ENCODE results near the gene UCHL3. TPM values are rescaled to one million over a fixed set of nuclear protein-coding genes. Genes with fewer than 3 reads are reported as not detected.

The UCHL3 gene
- total and polyA plus RNA-seq, 10 donors = 18.9 to 31.5 (median 24.2) TPM

- DNase-seq = no peak
- Histone ChIP-seq H3K27ac (no peak overlapping the region), H3K4me3 (no peak overlapping the region), H3K4me1 (peaks cover 3 to 40% (median 11%) of the 10 kb centered on the region in 6 donors), H3K9me3 (no peaks in the 10 kb centered on the region), H3K36me3 (peaks cover 0 to 65% (median 11%) of the 10 kb centered on the region in 6 donors), H3K27me3 (replicated peaks in 1 of 7) (no peaks in the 10 kb centered on the region)
- TF ChIP-seq CTCF (IDR thresholded peaks at IDR 0.05 in 8 of 11, conservative IDR thresholded peaks at IDR 0.05 in 3 of 11) (no peak), POLR2AphosphoS5 (IDR thresholded peaks at IDR 0.05) (no peak), POLR2A (IDR thresholded peaks at IDR 0.05) (no peak)
- intact Hi-C loops (cut with DNase I; ENCODE audit: low total_unique reads) = no loop called here
Observed at GRCh38 chr13:75530549-75530961, 19.0 kb upstream of the UCHL3 start.

GRCh38 chr13:75533861-75534260, 15.7 kb upstream of the UCHL3 start:
- Histone ChIP-seq H3K36me3 (peaks cover 0 to 34% (median 2%) of the 10 kb centered on the region in 6 donors), H3K4me3 (no peak overlapping the region), H3K9me3 (no peaks in the 10 kb centered on the region), H3K4me1 (peaks cover 15 to 69% (median 37%) of the 10 kb centered on the region in 6 donors), H3K27me3 (replicated peaks in 1 of 7) (no peaks in the 10 kb centered on the region), H3K27ac (no peak overlapping the region)
- no peak for DNase-seq
- 95 to 100% (median 97%) methylated on average over 1 of the region's 1 CpG for WGBS, 5 donors
- intact Hi-C loops (cut with DNase I; ENCODE audit: low total_unique reads) = no loop called here
- TF ChIP-seq POLR2A (IDR thresholded peaks at IDR 0.05) (no peak), POLR2AphosphoS5 (IDR thresholded peaks at IDR 0.05) (no peak), CTCF (IDR thresholded peaks at IDR 0.05 in 8 of 11, conservative IDR thresholded peaks at IDR 0.05 in 3 of 11) (no peak)

GRCh38 chr13:75537401-75538365, 11.9 kb upstream of the UCHL3 start, which contains the start of gene COMMD6:
Gene COMMD6, minus strand, starts transcription at chr13:75537841. Its CDS starts 36 bp downstream, at chr13:75537805.
- Histone ChIP-seq H3K27ac (peak within 1 kb of the TSS; percentile 66 to 92 (median 87)), H3K4me3 (peak within 1 kb of the TSS; percentile 74 to 95 (median 83)), H3K4me1 (peaks cover 12 to 52% (median 33%) of the 10 kb centered on the region in 6 donors), H3K9me3 (no peaks in the 10 kb centered on the region), H3K27me3 (replicated peaks in 1 of 7) (no peaks in the 10 kb centered on the region), H3K36me3 (peaks cover 0 to 26% (median 2%) of the 10 kb centered on the region in 6 donors)
- peak; percentile 87 to 89 (median 89) for TF ChIP-seq POLR2AphosphoS5 (IDR thresholded peaks at IDR 0.05)
- peak; percentile 36 to 80 (median 71) for TF ChIP-seq CTCF (IDR thresholded peaks at IDR 0.05 in 8 of 11, conservative IDR thresholded peaks at IDR 0.05 in 3 of 11)
- peak in 2 of 3 donors; percentile 23 to 45 for TF ChIP-seq POLR2A (IDR thresholded peaks at IDR 0.05)
- DNase-seq = peak; percentile 95
- intact Hi-C loops (cut with DNase I; ENCODE audit: low total_unique reads) = no loop called here
- 0 to 1% (median 0%) methylated on average over 51 of the region's 51 CpGs for WGBS, 5 donors

GRCh38 chr13:75541287-75541686, 8.3 kb upstream of the UCHL3 start:
- Histone ChIP-seq H3K27me3 (replicated peaks in 1 of 7) (no peaks in the 10 kb centered on the region), H3K4me1 (peaks cover 10 to 22% (median 16%) of the 10 kb centered on the region in 6 donors), H3K27ac (no peak overlapping the region), H3K9me3 (no peaks in the 10 kb centered on the region), H3K4me3 (no peak overlapping the region), H3K36me3 (no peaks in the 10 kb centered on the region)
- TF ChIP-seq CTCF (IDR thresholded peaks at IDR 0.05 in 8 of 11, conservative IDR thresholded peaks at IDR 0.05 in 3 of 11) (no peak), POLR2A (IDR thresholded peaks at IDR 0.05) (no peak), POLR2AphosphoS5 (IDR thresholded peaks at IDR 0.05) (no peak)
- intact Hi-C loops (cut with DNase I; ENCODE audit: low total_unique reads) = loop anchor here (10.0 kb wide), 1 partner anchor 166 kb away; no protein-coding TSS in a partner anchor
- no peak for DNase-seq
- 54 to 70% (median 59%) methylated on average over 4 of the region's 4 CpGs for WGBS, 5 donors

Data from spleen (tissue), 11 donors.